HepG2 (cell line): ENCODE results near the gene IQCH. TPM values are rescaled to one million over a fixed set of nuclear protein-coding genes. Genes with fewer than 3 reads are reported as not detected.

Experiments
- ATAC-seq: fragments of 200-7000 bp; cut with Tn5 transposase; 3 replicates; pipeline ENCODE4 v1.9.1; 2020; ENCODE audit warnings: mild to moderate bottlenecking, moderate library complexity
- BruUV-seq: library from RNA; stranded (reverse); fragments of 400-500 nt; replicated peaks from 2 replicates; lab custom pipeline; 2021; lab: Mats Ljungman, UMichigan
- CTCF ChIA-PET: fragments of 300-600 bp; formaldehyde crosslinking; extraction: SDS; loops from one replicate; lab custom pipeline; 2021; ENCODE audit warnings: low total read pairs, inconsistent platforms, low intra/inter-chr PET ratio; lab: Yijun Ruan, JAX
- POLR2A ChIA-PET: fragments of 350-600 bp; sonication (Branson Sonifier 250); formaldehyde crosslinking; loops from one replicate; lab custom pipeline; 2020; ENCODE audit warnings: antibody characterized with exemption, inconsistent platforms; lab: Yijun Ruan, JAX
- DNase-seq: peaks from one replicate; pipeline ENCODE4 v3.0.0-alpha.2; 2015; ENCODE audit warnings: low spot score
- FAIRE-seq: peaks from 3 replicates; lab custom pipeline; 2011; peaks lifted over from hg19 to GRCh38; lab: Jason Lieb, UNC
- H2AFZ ChIP-seq: one replicate; pipeline ENCODE4 v1.6.1; 2011; ENCODE audit warnings: low read length, inconsistent platforms
- H3K27ac ChIP-seq: fragments of 300-600 bp; 3 replicates; pipeline ENCODE4 v1.8.0; 2011; ENCODE audit warnings: mixed run types, mild to moderate bottlenecking, mixed read lengths, low read length, inconsistent platforms; ENCODE audit not compliant: insufficient read depth; ENCODE audit errors: extremely low read length
- H3K27me3 ChIP-seq, 2 experiments: fragments of 200-600 bp in 1 of 2; 2 replicates in 1 of 2; 3 replicates in 1 of 2; pipeline versions ENCODE4 v1.6.0 to v1.8.0; 2011; ENCODE audit warnings: low read length in 2 of 2, mild to moderate bottlenecking in 2 of 2, moderate library complexity in 2 of 2, inconsistent platforms in 1 of 2; ENCODE audit not compliant: insufficient read depth in 2 of 2, control insufficient read depth in 1 of 2
- H3K36me3 ChIP-seq, 2 experiments: fragments of 200-600 bp in 1 of 2; replicated peaks in 1 of 2; 2 replicates in 1 of 2; 3 replicates in 1 of 2; pipeline versions ENCODE4 v1.5.1 to v1.8.0; 2011; ENCODE audit warnings: low read length in 2 of 2, inconsistent platforms in 1 of 2; ENCODE audit not compliant: insufficient read depth in 2 of 2, control insufficient read depth in 1 of 2
- H3K4me1 ChIP-seq: 2 replicates; pipeline ENCODE4 v1.5.1; 2012; ENCODE audit warnings: low read length, inconsistent platforms; ENCODE audit not compliant: insufficient read depth
- H3K4me2 ChIP-seq: 2 replicates; pipeline ENCODE4 v1.6.0; 2011; ENCODE audit warnings: low read depth, low read length, inconsistent platforms
- H3K4me3 ChIP-seq, 3 experiments: fragments of 200-600 bp in 1 of 3; sonication (generic), shearing (Covaris generic) in 1 of 3; replicated peaks in 1 of 3; 2 replicates each; pipeline ENCODE4 v1.5.1; 2011 to 2016; ENCODE audit warnings: low read length in 3 of 3, inconsistent platforms in 2 of 3, low read depth in 2 of 3, mild to moderate bottlenecking in 2 of 3, control low read depth in 1 of 3, mixed read lengths in 1 of 3; ENCODE audit not compliant: insufficient read depth in 1 of 3
- H3K79me2 ChIP-seq: one replicate; pipeline ENCODE4 v1.6.1; 2011; ENCODE audit warnings: low read length, inconsistent platforms; ENCODE audit not compliant: insufficient read depth
- H3K9ac ChIP-seq: 2 replicates; pipeline ENCODE4 v1.6.0; 2011; ENCODE audit warnings: mild to moderate bottlenecking, low read depth, low read length, inconsistent platforms; ENCODE audit not compliant: insufficient read depth
- H3K9me3 ChIP-seq: 2 replicates; pipeline ENCODE4 v1.5.1; 2012; ENCODE audit warnings: mild to moderate bottlenecking, low read length
- H4K20me1 ChIP-seq: 2 replicates; pipeline ENCODE4 v1.6.0; 2011; ENCODE audit warnings: inconsistent platforms, mild to moderate bottlenecking, low read length, moderate library complexity; ENCODE audit not compliant: insufficient read depth
- ATAD3A ChIP-seq: sonication (generic); formaldehyde crosslinking; IDR thresholded peaks from 2 replicates; pipeline ENCODE4 v1.4.0; 2020; ENCODE audit warnings: missing genetic modification reagents
- CHCHD3 ChIP-seq: sonication (generic); formaldehyde crosslinking; IDR thresholded peaks from 2 replicates; pipeline ENCODE4 v1.8.0; 2022; ENCODE audit warnings: mild to moderate bottlenecking, missing genetic modification reagents, moderate library complexity
- GATAD1 ChIP-seq: IDR thresholded peaks from 2 replicates; pipeline ENCODE4 v1.6.1; 2016; ENCODE audit warnings: missing genetic modification reagents, missing compliant biosample characterization
- MAFG ChIP-seq: sonication (generic); formaldehyde crosslinking; IDR thresholded peaks from 2 replicates; pipeline ENCODE4 v1.5.1; 2020; ENCODE audit warnings: mild to moderate bottlenecking, missing genetic modification reagents
- PRMT3 ChIP-seq: sonication (generic); formaldehyde crosslinking; IDR thresholded peaks from 2 replicates; pipeline ENCODE4 v1.8.1; 2022; ENCODE audit warnings: low read depth, mild to moderate bottlenecking, moderate library complexity, missing genetic modification reagents, borderline replicate concordance
- TRIM22 ChIP-seq: fragments of 450-650 bp; IDR thresholded peaks from 2 replicates; pipeline ENCODE4 v1.6.1; 2017
- ZNF20 ChIP-seq: sonication (generic); formaldehyde crosslinking; IDR thresholded peaks from 2 replicates; pipeline ENCODE4 v1.4.0; 2020; ENCODE audit warnings: mild to moderate bottlenecking, moderate library complexity, missing genetic modification reagents
- ZNF44 ChIP-seq: sonication (generic); formaldehyde crosslinking; IDR thresholded peaks from 2 replicates; pipeline ENCODE4 v1.5.1; 2020; ENCODE audit warnings: mild to moderate bottlenecking, missing genetic modification reagents
- ZNF558 ChIP-seq: sonication (generic); formaldehyde crosslinking; IDR thresholded peaks from 2 replicates; pipeline ENCODE4 v1.9.0; 2022; ENCODE audit warnings: mild to moderate bottlenecking, missing genetic modification reagents, borderline replicate concordance
- WGBS: methylation state at CpG from one replicate; pipeline ENCODE4 v1.1.6; 2017; ENCODE audit warnings: low lambda C conversion rate; 5-methylcytosine and 5-hydroxymethylcytosine counted together
- in situ Hi-C: cut with HindIII; loops from 2 replicates; pipeline ENCODE4 v1.10.0; 2017; ENCODE audit warnings: low pct_unique_long_range_greater_than_20kb; ENCODE audit not compliant: extremely low pct_ligation_motif_present
- intact Hi-C: fragments of 100-400 bp; cut with micrococcal nuclease; formaldehyde crosslinking; loops from one replicate; pipeline ENCODE4 v1.10.0; 2022; ENCODE audit not compliant: unreplicated experiment
- polyA plus RNA-seq, 8 experiments: library from polyadenylated mRNA; depleted of rRNA in 3 of 8; stranded (reverse) in 7 of 8; unstranded in 1 of 8; fragments of >200 nt; fragmentation: Illumina TruSeq in 4 of 8; extraction: Trizol in 4 of 8; gene quantifications; 2 replicates each; pipeline versions ENCODE4 v1.2.1 to v1.2.3, GENCODE V29; 2011 to 2016; ENCODE audit warnings: low read depth in 4 of 8, missing spikeins in 1 of 8, mixed read lengths in 1 of 8; ENCODE audit not compliant: insufficient read depth in 1 of 8
- total RNA-seq, 5 experiments: library from RNA; depleted of rRNA; stranded (reverse); fragments of >200 nt; fragmentation: Illumina TruSeq; extraction: Trizol; gene quantifications; 2 replicates each; pipeline ENCODE4 v1.2.3, GENCODE V29; 2016; ENCODE audit warnings: low read depth in 1 of 5

Gene IQCH
- total and polyA plus RNA-seq, 2 of the 13 experiments (the other 11 are each of a cell fraction or from before 2014, with no cell fraction given), result 0.16 to 0.55 TPM

DNA sequence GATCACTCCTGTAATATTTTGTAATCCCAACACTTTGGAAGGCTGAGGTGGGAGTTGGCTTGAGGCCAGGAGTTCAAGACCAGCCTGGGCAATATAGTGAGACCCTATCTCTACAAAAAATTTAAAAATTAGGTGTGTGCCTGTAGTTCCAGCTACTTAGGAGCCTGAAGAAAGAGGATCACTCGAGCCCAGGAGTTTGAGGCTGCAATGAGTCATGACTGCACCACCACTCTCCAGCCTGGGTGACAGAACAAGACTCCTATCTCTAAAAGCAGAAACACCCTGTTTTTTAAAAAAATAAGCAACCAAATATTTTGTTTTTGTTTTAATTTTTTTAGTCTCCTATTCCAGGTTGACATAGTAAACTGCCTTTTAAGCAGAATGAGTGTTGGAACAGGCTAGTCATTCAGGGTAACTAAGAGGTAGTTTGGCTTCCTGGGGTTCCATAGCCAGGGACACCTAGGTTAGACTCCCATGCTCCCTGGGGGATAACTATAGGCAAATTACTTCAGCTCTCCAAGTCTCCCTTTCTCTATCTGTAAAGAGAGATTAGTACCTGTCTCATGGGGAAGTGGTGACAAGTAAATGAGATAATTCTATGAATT is 151.8 kb downstream of the IQCH start:
- Histone ChIP-seq H4K20me1 (no peaks in the 10 kb centered on the region), H3K4me3 (no peak overlapping the region), H3K36me3 (no peaks in the 10 kb centered on the region), H3K27me3 (no peaks in the 10 kb centered on the region), H3K79me2 (no peaks in the 10 kb centered on the region), H3K27ac (no peak overlapping the region), H3K4me2 (no peak overlapping the region), H3K4me1 (no peaks in the 10 kb centered on the region), H3K9ac (no peak overlapping the region), H2AFZ (no peak overlapping the region), H3K9me3 (no peaks in the 10 kb centered on the region)
- in situ Hi-C loops (no loop called here), intact Hi-C loops (no loop called here)
- ChIA-PET POLR2A (no interaction called here), CTCF (no interaction called here)
- FAIRE-seq (no peak), ATAC-seq (no peak), DNase-seq (no peak)
- TF ChIP-seq ATAD3A (CRISPR knock-in tag) (no peak), ZNF20 (CRISPR knock-in tag) (no peak), TRIM22 (no peak), GATAD1 (no peak), ZNF558 (CRISPR knock-in tag) (no peak), ZNF44 (CRISPR knock-in tag) (no peak), CHCHD3 (no peak), MAFG (CRISPR knock-in tag) (no peak), PRMT3 (no peak)
- no TSS peak for BruUV-seq
- WGBS, result 36% methylated on average over 1 of the region's 1 CpG
